ENCODE results near the gene PITHD1.

DNA sequence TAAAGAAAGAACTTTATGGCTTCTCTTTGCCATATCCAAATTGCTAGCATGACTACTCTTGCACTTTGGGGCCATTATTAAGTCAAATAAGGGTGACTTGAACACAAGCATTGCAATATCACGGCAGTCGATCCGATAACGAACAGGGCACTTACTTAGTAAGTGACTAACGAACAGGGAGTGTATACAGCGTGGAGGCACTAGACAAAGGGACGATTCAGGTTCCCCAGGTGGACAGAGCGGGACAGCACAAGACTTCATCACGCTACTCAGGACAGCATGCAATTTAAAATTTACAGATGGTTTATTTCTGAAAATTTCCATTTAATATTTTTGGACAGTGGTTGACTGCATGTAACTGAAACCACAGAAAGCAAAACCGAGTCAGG, 5.4 kb upstream of the PITHD1 start:
- TF ChIP-seq, protein P1, sequence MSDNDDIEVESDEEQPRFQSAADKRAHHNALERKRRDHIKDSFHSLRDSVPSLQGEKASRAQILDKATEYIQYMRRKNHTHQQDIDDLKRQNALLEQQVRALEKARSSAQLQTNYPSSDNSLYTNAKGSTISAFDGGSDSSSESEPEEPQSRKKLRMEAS (IDR thresholded peaks at IDR 0.05) = no peak
- TF ChIP-seq YY1 (IDR thresholded peaks at IDR 0.05; ENCODE audit: low read depth) (no peak), EGR1 (IDR thresholded peaks at IDR 0.05) (no peak), TAF1 (IDR thresholded peaks at IDR 0.05; ENCODE audit: low read depth) (no peak), TEAD4 (IDR thresholded peaks at IDR 0.05) (no peak), CREB1 (IDR thresholded peaks at IDR 0.05; ENCODE audit: low read depth) (no peak), RAD21 (IDR thresholded peaks at IDR 0.05; ENCODE audit: low read depth) (no peak), EP300 (IDR thresholded peaks at IDR 0.05; ENCODE audit: borderline replicate concordance) (no peak), TCF12 (IDR thresholded peaks at IDR 0.05; ENCODE audit: low read depth) (no peak), ZBTB7A (IDR thresholded peaks at IDR 0.05; ENCODE audit: low read depth) (no peak), CEBPB (IDR thresholded peaks at IDR 0.05) (no peak)
- TF ChIP-seq, protein P2, sequence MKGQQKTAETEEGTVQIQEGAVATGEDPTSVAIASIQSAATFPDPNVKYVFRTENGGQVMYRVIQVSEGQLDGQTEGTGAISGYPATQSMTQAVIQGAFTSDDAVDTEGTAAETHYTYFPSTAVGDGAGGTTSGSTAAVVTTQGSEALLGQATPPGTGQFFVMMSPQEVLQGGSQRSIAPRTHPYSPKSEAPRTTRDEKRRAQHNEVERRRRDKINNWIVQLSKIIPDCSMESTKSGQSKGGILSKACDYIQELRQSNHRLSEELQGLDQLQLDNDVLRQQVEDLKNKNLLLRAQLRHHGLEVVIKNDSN (IDR thresholded peaks at IDR 0.05) = no peak

Data from Ishikawa (cell line).